CD4-positive, alpha-beta T cell treated with Interleukin-17A for 1 hour (primary cell): ENCODE results near the gene SYF2.
A peak's percentile ranks its signal among the peaks of the same experiment; 100 is the strongest.
"Not testable (repeated sequence)": the region's sequence is repeated elsewhere in the genome, so short reads cannot be mapped to it uniquely, and the experiment has no call there.

Experiments used
- DNase-seq: peaks from one replicate; pipeline ENCODE4 v3.0.0-alpha.2; 2020

Gene SYF2

GRCh38 chr1:25232027-25232865 is at the start of gene SYF2:
TSS of gene SYF2 (minus strand) at chr1:25232502. CDS start at chr1:25232467, 35 bp downstream.
- peak; percentile 94 for DNase-seq

- DNase-seq: not testable (repeated sequence)
Observed at GRCh38 chr1:25279693-25280111, 47.4 kb upstream of the SYF2 start.

- DNase-seq: not testable (repeated sequence)
Observed at GRCh38 chr1:25278790-25279189, 46.5 kb upstream of the SYF2 start.

- not testable (repeated sequence) for DNase-seq
Observed at GRCh38 chr1:25278358-25278757, 46.1 kb upstream of the SYF2 start.

GRCh38 chr1:25277295-25277694 is 45.0 kb upstream of the SYF2 start:
- not testable (repeated sequence) for DNase-seq

GRCh38 chr1:25275648-25276047 is 43.3 kb upstream of the SYF2 start:
- DNase-seq: not testable (repeated sequence)

GRCh38 chr1:25272238-25272637 is 39.9 kb upstream of the SYF2 start, which contains the start of gene RHD:
TSS of gene RHD (plus strand) at chr1:25272509. CDS start at chr1:25272548, 39 bp downstream.
- DNase-seq: not testable (repeated sequence)

GRCh38 chr1:25268143-25268760 is 36.0 kb upstream of the SYF2 start:
- not testable (repeated sequence) for DNase-seq

GRCh38 chr1:25267288-25268142 is 35.2 kb upstream of the SYF2 start:
- DNase-seq: peak; percentile 90

- DNase-seq: not testable (repeated sequence)
Observed at GRCh38 chr1:25266554-25267287, 34.4 kb upstream of the SYF2 start.

- not testable (repeated sequence) for DNase-seq
Observed at GRCh38 chr1:25260336-25260735, 28.0 kb upstream of the SYF2 start.

- not testable (repeated sequence) for DNase-seq
Observed at GRCh38 chr1:25259813-25260212, 27.5 kb upstream of the SYF2 start.

GRCh38 chr1:25257196-25257595 is 24.9 kb upstream of the SYF2 start:
- no peak for DNase-seq

GRCh38 chr1:25256578-25256965 is 24.3 kb upstream of the SYF2 start:
- no peak for DNase-seq

GRCh38 chr1:25255706-25256577 is 23.6 kb upstream of the SYF2 start:
- no peak for DNase-seq

- no peak for DNase-seq
Observed at GRCh38 chr1:25253911-25254310, 21.6 kb upstream of the SYF2 start.

GRCh38 chr1:25247829-25248754 is 15.8 kb upstream of the SYF2 start:
- no peak for DNase-seq

- peak; percentile 99 for DNase-seq
Observed at GRCh38 chr1:25247024-25247828, 14.9 kb upstream of the SYF2 start, which contains the start of gene RSRP1. TSS of gene RSRP1 (minus strand) at chr1:25247454. CDS start at chr1:25246963, 491 bp downstream.

- DNase-seq: peak; percentile 42
Observed at GRCh38 chr1:25246600-25247023, 14.3 kb upstream of the SYF2 start.
